OCI-LY7 (cell line): Measurements from ENCODE around the gene HECW1. TPM values are rescaled to one million over a fixed set of nuclear protein-coding genes. Genes with fewer than 3 reads are reported as not detected.

ENCODE experiments used
- BruUV-seq: library from RNA; stranded (reverse); fragments of 400-500 nt; replicated peaks from 2 replicates; lab custom pipeline; 2021; lab: Mats Ljungman, UMichigan
- CTCF ChIA-PET: fragments of 300-600 bp; sonication (Branson Sonifier 250); formaldehyde crosslinking; loops from one replicate; lab custom pipeline; 2022; ENCODE audit warnings: antibody characterized with exemption; ENCODE audit not compliant: unreplicated experiment; lab: Charles Lee
- POLR2A ChIA-PET: fragments of 300-600 bp; sonication (Branson Sonifier 250); formaldehyde crosslinking; loops from one replicate; lab custom pipeline; 2022; ENCODE audit warnings: antibody characterized with exemption; lab: Charles Lee
- DNase-seq: peaks from one replicate; pipeline ENCODE4 v3.0.0-alpha.2; 2015; ENCODE audit warnings: low spot score
- H2AFZ ChIP-seq: fragments of 200-600 bp; sonication (generic), shearing (Covaris generic); 2 replicates; pipeline ENCODE4 v1.6.1; 2014; ENCODE audit warnings: mild to moderate bottlenecking, antibody characterized with exemption, low read length, moderate library complexity
- H3K27ac ChIP-seq: fragments of 200-600 bp; sonication (generic); 2 replicates; pipeline ENCODE4 v1.5.1; 2014; ENCODE audit warnings: mixed run types, low read depth, mild to moderate bottlenecking, moderate library complexity, low read length, inconsistent platforms; ENCODE audit not compliant: poor library complexity, severe bottlenecking
- H3K36me3 ChIP-seq: fragments of 200-600 bp; sonication (generic); 2 replicates; pipeline ENCODE4 v1.6.1; 2014; ENCODE audit warnings: mild to moderate bottlenecking, antibody characterized with exemption, low read length, moderate library complexity, mixed read lengths; ENCODE audit not compliant: insufficient read depth
- H3K4me1 ChIP-seq: fragments of 200-600 bp; sonication (generic); 2 replicates; pipeline ENCODE4 v1.5.1; 2014; ENCODE audit warnings: mild to moderate bottlenecking, low read length; ENCODE audit not compliant: insufficient read depth, poor library complexity, severe bottlenecking
- H3K4me2 ChIP-seq: fragments of 200-600 bp; sonication (generic); 2 replicates; pipeline ENCODE4 v1.6.1; 2014; ENCODE audit warnings: mild to moderate bottlenecking, low read length
- H3K4me3 ChIP-seq: fragments of 200-600 bp; sonication (generic); 2 replicates; pipeline ENCODE4 v1.5.1; 2014; ENCODE audit warnings: mild to moderate bottlenecking, low read depth, low read length; ENCODE audit not compliant: poor library complexity, severe bottlenecking
- H3K79me2 ChIP-seq: fragments of 200-600 bp; sonication (generic); 2 replicates; pipeline ENCODE4 v1.6.1; 2016; ENCODE audit warnings: low read depth, mild to moderate bottlenecking, low read length, moderate library complexity, mixed read lengths; ENCODE audit not compliant: insufficient read depth
- H3K9me2 ChIP-seq: fragments of 200-600 bp; sonication (generic); 2 replicates; pipeline ENCODE4 v1.6.1; 2016; ENCODE audit warnings: mild to moderate bottlenecking, low read length, mixed read lengths; ENCODE audit not compliant: insufficient read depth
- H3K9me3 ChIP-seq: fragments of 200-600 bp; sonication (generic); 2 replicates; pipeline ENCODE4 v1.6.1; 2014; ENCODE audit warnings: mild to moderate bottlenecking, mixed run types, low read length, mixed read lengths
- H4K20me1 ChIP-seq: fragments of 200-600 bp; sonication (generic); 2 replicates; pipeline ENCODE4 v1.6.1; 2014; ENCODE audit warnings: mild to moderate bottlenecking, antibody characterized with exemption, low read length, moderate library complexity, mixed read lengths; ENCODE audit not compliant: insufficient read depth
- EZH2phosphoT487 ChIP-seq: fragments of 200-600 bp; sonication (generic); IDR thresholded peaks from 2 replicates; pipeline ENCODE4 v1.6.1; 2018; ENCODE audit warnings: low read depth, borderline replicate concordance, mild to moderate bottlenecking, mixed run types, antibody characterized with exemption, low read length, moderate library complexity, mixed read lengths
- intact Hi-C: fragments of 100-400 bp; cut with micrococcal nuclease; formaldehyde crosslinking; loops from one replicate; pipeline ENCODE4 v1.10.0; 2022; ENCODE audit not compliant: unreplicated experiment
- total RNA-seq, 2 experiments: library from RNA; depleted of rRNA in 1 of 2; stranded (reverse); fragments of >200 nt in 1 of 2; shearing (Covaris generic) in 1 of 2; gene quantifications; 2 replicates each; pipeline ENCODE4 v1.2.3, GENCODE V29; 2014 to 2022
- TF ChIP-seq, protein P1 (sequence below): fragments of 200-600 bp; sonication (generic); conservative IDR thresholded peaks from 2 replicates; pipeline ENCODE4 v1.5.1; 2014; ENCODE audit warnings: mild to moderate bottlenecking, antibody characterized with exemption, low read length, moderate library complexity, mixed read lengths

HECW1 gene
- total RNA-seq, 2 experiments from 2014 or later = 2.0 TPM

DNA sequence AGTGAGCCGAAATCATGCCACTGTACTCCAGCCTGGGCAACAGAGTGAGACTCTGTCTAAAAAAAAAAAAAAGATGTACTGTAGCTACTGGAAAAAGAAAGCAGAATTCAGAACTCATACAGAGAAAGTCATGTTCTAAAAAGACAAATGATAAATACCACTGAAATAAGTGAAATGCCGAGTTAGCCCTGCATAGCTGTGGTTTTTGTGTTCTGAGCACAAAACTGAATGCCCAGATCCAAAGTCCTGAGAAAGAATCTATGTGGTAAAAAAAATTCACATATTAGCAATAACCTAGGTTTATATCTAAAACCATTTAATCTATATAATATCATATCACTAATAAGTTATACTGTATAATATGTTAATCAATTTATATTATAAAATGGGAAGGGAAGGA is 29.3 kb upstream of the HECW1 start:
- no peak overlapping the region for H2AFZ ChIP-seq
- no peak for DNase-seq
- peaks cover 4% of the 10 kb centered on the region for H3K4me1 ChIP-seq
- H3K9me2 ChIP-seq = no peaks in the 10 kb centered on the region
- TF ChIP-seq, protein P1, sequence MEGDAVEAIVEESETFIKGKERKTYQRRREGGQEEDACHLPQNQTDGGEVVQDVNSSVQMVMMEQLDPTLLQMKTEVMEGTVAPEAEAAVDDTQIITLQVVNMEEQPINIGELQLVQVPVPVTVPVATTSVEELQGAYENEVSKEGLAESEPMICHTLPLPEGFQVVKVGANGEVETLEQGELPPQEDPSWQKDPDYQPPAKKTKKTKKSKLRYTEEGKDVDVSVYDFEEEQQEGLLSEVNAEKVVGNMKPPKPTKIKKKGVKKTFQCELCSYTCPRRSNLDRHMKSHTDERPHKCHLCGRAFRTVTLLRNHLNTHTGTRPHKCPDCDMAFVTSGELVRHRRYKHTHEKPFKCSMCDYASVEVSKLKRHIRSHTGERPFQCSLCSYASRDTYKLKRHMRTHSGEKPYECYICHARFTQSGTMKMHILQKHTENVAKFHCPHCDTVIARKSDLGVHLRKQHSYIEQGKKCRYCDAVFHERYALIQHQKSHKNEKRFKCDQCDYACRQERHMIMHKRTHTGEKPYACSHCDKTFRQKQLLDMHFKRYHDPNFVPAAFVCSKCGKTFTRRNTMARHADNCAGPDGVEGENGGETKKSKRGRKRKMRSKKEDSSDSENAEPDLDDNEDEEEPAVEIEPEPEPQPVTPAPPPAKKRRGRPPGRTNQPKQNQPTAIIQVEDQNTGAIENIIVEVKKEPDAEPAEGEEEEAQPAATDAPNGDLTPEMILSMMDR = no peak
- TF ChIP-seq EZH2phosphoT487 = no peak
- no peak overlapping the region for H3K27ac ChIP-seq
- H3K9me3 ChIP-seq = no peaks in the 10 kb centered on the region
- H4K20me1 ChIP-seq = no peaks in the 10 kb centered on the region
- H3K79me2 ChIP-seq = no peaks in the 10 kb centered on the region
- no peak overlapping the region for H3K4me2 ChIP-seq
- H3K36me3 ChIP-seq = no peaks in the 10 kb centered on the region
- no TSS peak for BruUV-seq
- ChIA-PET CTCF (no interaction called here), POLR2A (interaction anchor here (0.6 kb wide), 1 partner anchor 169 kb away, joined by 3 read pairs; no protein-coding TSS in a partner anchor)
- H3K4me3 ChIP-seq = no peak overlapping the region
- intact Hi-C loops = no loop called here

DNA sequence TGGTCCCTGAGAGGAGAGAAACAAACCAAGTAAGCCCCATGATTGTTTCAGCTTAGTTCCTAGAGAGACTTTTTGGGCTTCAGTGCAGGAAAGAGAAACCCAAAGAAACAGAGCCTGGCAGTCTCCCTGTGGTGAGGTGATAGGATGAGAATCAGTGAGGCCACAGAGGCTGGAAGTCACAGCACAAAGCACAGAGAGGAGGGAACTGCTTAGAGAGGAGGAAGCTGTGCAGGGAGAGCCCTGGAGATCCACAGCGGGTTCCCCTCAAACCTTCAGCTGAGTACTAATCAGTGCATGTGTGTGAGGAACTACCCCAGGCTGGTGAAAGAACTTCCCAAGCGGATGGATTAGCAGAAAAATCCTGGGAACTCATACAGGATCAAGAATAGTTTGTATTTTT is 27.4 kb upstream of the HECW1 start:
- H3K4me2 ChIP-seq = no peak overlapping the region
- BruUV-seq = no TSS peak
- ChIA-PET POLR2A (interaction anchor here (0.9 kb wide), 2 partner anchors 10 to 11 kb away, joined by 3 read pairs; no protein-coding TSS in a partner anchor), CTCF (no interaction called here)
- intact Hi-C loops = no loop called here
- H3K36me3 ChIP-seq = no peaks in the 10 kb centered on the region
- no peak for TF ChIP-seq EZH2phosphoT487
- TF ChIP-seq, protein P1 = no peak
- H3K27ac ChIP-seq = no peak overlapping the region
- no peaks in the 10 kb centered on the region for H3K9me2 ChIP-seq
- no peak for DNase-seq
- H2AFZ ChIP-seq = no peak overlapping the region
- no peaks in the 10 kb centered on the region for H4K20me1 ChIP-seq
- H3K4me1 ChIP-seq = no peaks in the 10 kb centered on the region
- H3K4me3 ChIP-seq = no peak overlapping the region
- H3K9me3 ChIP-seq = no peaks in the 10 kb centered on the region
- no peaks in the 10 kb centered on the region for H3K79me2 ChIP-seq

DNA sequence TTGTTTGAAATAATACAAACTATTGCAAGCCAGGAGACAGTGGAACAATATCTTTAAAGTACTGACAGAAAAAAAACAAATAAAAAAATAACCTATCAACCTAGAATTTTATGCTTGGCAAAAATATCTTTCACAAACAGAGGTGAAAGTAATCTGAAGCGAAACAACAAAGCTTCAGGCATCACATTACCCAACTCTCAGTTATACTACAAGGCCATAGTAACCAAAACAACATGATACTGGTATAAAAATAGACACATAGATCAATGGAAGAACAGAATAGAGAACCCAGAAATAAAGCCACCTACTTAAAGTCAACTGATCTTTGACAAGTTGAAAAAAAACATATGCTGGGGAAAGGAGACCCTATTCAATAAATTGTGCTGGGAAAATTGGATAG is 26.5 kb upstream of the HECW1 start:
- Histone ChIP-seq H4K20me1 (no peaks in the 10 kb centered on the region), H3K4me3 (no peak overlapping the region), H3K27ac (no peak overlapping the region), H3K9me2 (no peaks in the 10 kb centered on the region), H3K4me1 (no peaks in the 10 kb centered on the region), H3K4me2 (no peak overlapping the region), H2AFZ (no peak overlapping the region), H3K79me2 (no peaks in the 10 kb centered on the region), H3K9me3 (no peaks in the 10 kb centered on the region), H3K36me3 (no peaks in the 10 kb centered on the region)
- CTCF ChIA-PET = no interaction called here
- POLR2A ChIA-PET = interaction anchor here (0.9 kb wide), 1 partner anchor 10 kb away, joined by 3 read pairs; no protein-coding TSS in a partner anchor
- TF ChIP-seq, protein P1 = no peak
- TF ChIP-seq EZH2phosphoT487 = no peak
- no peak for DNase-seq
- no TSS peak for BruUV-seq
- intact Hi-C loops = no loop called here
